Measurements from ENCODE around the gene RGS6.

DNA sequence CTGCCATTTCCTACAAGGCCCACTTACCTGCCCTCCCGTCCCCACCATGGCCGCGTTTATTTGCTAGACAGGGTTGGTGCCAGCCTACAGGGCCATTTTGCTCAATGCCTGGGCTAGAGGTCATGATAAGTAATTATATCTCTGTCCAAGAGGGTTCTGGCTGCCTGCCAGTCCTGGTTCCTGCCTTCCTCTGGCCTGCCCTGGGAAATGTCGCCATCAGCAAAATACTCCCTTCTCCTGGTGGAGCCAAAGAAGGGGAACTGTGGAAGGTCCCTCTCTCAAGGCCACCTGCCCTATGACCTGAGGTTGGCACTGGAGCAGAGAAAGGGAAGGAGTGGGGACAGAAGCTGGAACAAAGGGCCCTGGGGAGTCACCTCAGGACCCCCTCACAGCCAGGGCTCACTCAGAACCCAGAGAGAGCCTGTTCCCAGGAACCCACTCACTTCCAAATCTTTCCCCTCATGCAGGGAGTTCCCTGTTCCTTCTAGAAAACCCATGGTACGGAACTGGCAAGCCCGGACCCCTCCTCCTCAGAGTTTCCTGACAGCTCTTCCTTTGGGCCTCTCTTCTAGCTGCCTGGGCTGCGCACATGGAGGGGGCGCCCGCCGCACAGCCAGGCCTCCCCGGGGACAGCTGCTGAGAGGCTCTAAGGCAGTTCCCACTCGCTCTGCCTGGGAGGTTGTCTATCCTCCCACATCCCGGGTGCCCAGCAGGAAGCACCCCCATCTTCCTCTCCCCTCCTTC, 681.2 kb downstream of the RGS6 start:
- TF ChIP-seq EZH2 (IDR thresholded peaks at IDR 0.05; ENCODE audit: insufficient read depth, poor library complexity, severe bottlenecking) (no peak), EZH2phosphoT487 (IDR thresholded peaks at IDR 0.05; ENCODE audit: insufficient read depth, low read depth) (no peak)
